ENCODE results near the gene SOX10.

SOX10 gene

GRCh38 chr22:37943136-37943824 is 41.1 kb downstream of the SOX10 start:
- ChIA-PET CTCF (interaction anchor here (0.5 to 0.6 kb wide), 2 partner anchors 70 to 126 kb away, joined by 4 to 5 read pairs; no protein-coding TSS in a partner anchor), POLR2A (ENCODE audit: low non-redundant PET) (no interaction called here)
- H3K27ac ChIP-seq: peak overlapping the region; percentile 47
- no peak for TF ChIP-seq CTCF (conservative IDR thresholded peaks at IDR 0.05; ENCODE audit: low read depth)
- DNase-seq (ENCODE audit: low spot score): no peak

- no peak for TF ChIP-seq CTCF (conservative IDR thresholded peaks at IDR 0.05; ENCODE audit: low read depth)
- no peak for DNase-seq (ENCODE audit: low spot score)
- ChIA-PET CTCF (no interaction called here), POLR2A (ENCODE audit: low non-redundant PET) (no interaction called here)
- peak overlapping the region; percentile 39 for H3K27ac ChIP-seq
Measured at GRCh38 chr22:37942133-37942532, 42.2 kb downstream of the SOX10 start.

GRCh38 chr22:37940698-37941376 is 43.5 kb downstream of the SOX10 start:
- DNase-seq (ENCODE audit: low spot score): no peak
- POLR2A ChIA-PET (ENCODE audit: low non-redundant PET): interaction anchor here (0.7 kb wide), 1 partner anchor 97 kb away, joined by 3 read pairs; the partner anchor contains the start of gene ANKRD54

GRCh38 chr22:37933711-37934376 is 50.5 kb downstream of the SOX10 start:
- peak; percentile 80 for DNase-seq (ENCODE audit: low spot score)
- ChIA-PET POLR2A (ENCODE audit: low non-redundant PET) (interaction anchor here (0.8 kb wide), 1 partner anchor 78 kb away, joined by 7 read pairs; no protein-coding TSS in a partner anchor), CTCF (interaction anchor here (0.5 to 1.7 kb wide), 7 partner anchors 9 to 1130 kb away, joined by 3 to 6 read pairs (median 3); partner anchors contain the start of gene MICALL1)
- H3K27ac ChIP-seq: peak overlapping the region; percentile 82
- peak; percentile 98 for TF ChIP-seq CTCF (conservative IDR thresholded peaks at IDR 0.05; ENCODE audit: low read depth)

More at GRCh38 chr22:37940698-37941376, 43.5 kb downstream of the SOX10 start:
- CTCF ChIA-PET: interaction anchor here (0.7 kb wide), 1 partner anchor 50 kb away, joined by 4 read pairs; no protein-coding TSS in a partner anchor
- H3K27ac ChIP-seq: peak overlapping the region; percentile 39
- no peak for TF ChIP-seq CTCF (conservative IDR thresholded peaks at IDR 0.05; ENCODE audit: low read depth)

- CTCF ChIA-PET: interaction anchor here (0.5 to 1.7 kb wide), 2 partner anchors 22 to 27 kb away, joined by 3 to 6 read pairs; partner anchors contain the start of gene MICALL1
- TF ChIP-seq CTCF (conservative IDR thresholded peaks at IDR 0.05; ENCODE audit: low read depth): no peak
- no peak for DNase-seq (ENCODE audit: low spot score)
- H3K27ac ChIP-seq: peak overlapping the region; percentile 82
- POLR2A ChIA-PET (ENCODE audit: low non-redundant PET): interaction anchor here (0.6 kb wide), 1 partner anchor 89 kb away, joined by 3 read pairs; the partner anchor contains the start of gene ANKRD54
Measured at GRCh38 chr22:37932821-37933578, 51.4 kb downstream of the SOX10 start.

Data from RWPE1 (cell line).